Liver (tissue), 9 donors: ENCODE measurements around the gene RAB15. TPM values are rescaled to one million over a fixed set of nuclear protein-coding genes. Genes with fewer than 3 reads are reported as not detected.

Experiments
- DNase-seq: peaks from one replicate; pipeline ENCODE4 v3.0.0-alpha.2; 2017; ENCODE audit warnings: low spot score
- H3K27ac ChIP-seq, 2 donors: one replicate each; pipeline ENCODE4 v1.7.0; 2013; ENCODE audit warnings: inconsistent platforms in 2 of 2, low read length in 2 of 2, control low read depth in 1 of 2, low read depth in 1 of 2, mild to moderate bottlenecking in 1 of 2
- H3K27me3 ChIP-seq, 4 donors: one replicate each; pipeline versions ENCODE4 v1.6.1 to v1.7.0; 2013; ENCODE audit warnings: low read length in 3 of 4, inconsistent platforms in 1 of 4, mild to moderate bottlenecking in 1 of 4, moderate library complexity in 1 of 4; ENCODE audit not compliant: control insufficient read depth in 4 of 4, insufficient read depth in 4 of 4
- H3K36me3 ChIP-seq, 4 donors: one replicate each; pipeline versions ENCODE4 v1.6.1 to v1.7.0; 2013; ENCODE audit warnings: low read length in 3 of 4, mild to moderate bottlenecking in 3 of 4, low read depth in 1 of 4, moderate library complexity in 1 of 4; ENCODE audit not compliant: control insufficient read depth in 4 of 4, insufficient read depth in 3 of 4
- H3K4me1 ChIP-seq, 4 donors: one replicate each; pipeline versions ENCODE4 v1.6.1 to v1.7.0; 2013; ENCODE audit warnings: low read length in 3 of 4, mild to moderate bottlenecking in 3 of 4, moderate library complexity in 1 of 4; ENCODE audit not compliant: control insufficient read depth in 4 of 4, insufficient read depth in 4 of 4
- H3K4me3 ChIP-seq, 3 donors: one replicate each; pipeline versions ENCODE4 v1.6.1 to v1.7.0; 2013; ENCODE audit warnings: low read length in 3 of 3, control low read depth in 1 of 3, low read depth in 1 of 3, mild to moderate bottlenecking in 1 of 3
- H3K9ac ChIP-seq, 2 donors: one replicate each; pipeline ENCODE4 v1.7.0; 2013; ENCODE audit warnings: low read length in 2 of 2, mild to moderate bottlenecking in 2 of 2, moderate library complexity in 2 of 2, control low read depth in 1 of 2, low read depth in 1 of 2
- H3K9me3 ChIP-seq, 4 donors: one replicate each; pipeline versions ENCODE4 v1.6.1 to v1.7.0; 2013; ENCODE audit warnings: low read length in 3 of 4; ENCODE audit not compliant: control insufficient read depth in 4 of 4
- CTCF ChIP-seq: fragments of 150-350 bp; IDR thresholded peaks from 2 replicates; pipeline ENCODE4 v1.5.1; 2017; ENCODE audit warnings: improper control_type of control experiment, low read depth, low read length; ENCODE audit not compliant: missing input control
- FOXA1 ChIP-seq: IDR thresholded peaks from 2 replicates; pipeline ENCODE4 v1.6.1; 2016; ENCODE audit warnings: antibody characterized with exemption
- FOXA2 ChIP-seq: IDR thresholded peaks from 2 replicates; pipeline ENCODE4 v1.6.1; 2016; ENCODE audit warnings: antibody characterized with exemption
- HNF4A ChIP-seq, 2 donors: conservative IDR thresholded peaks; 2 replicates each; pipeline ENCODE4 v1.6.1; 2016; ENCODE audit warnings: antibody characterized with exemption in 2 of 2, mild to moderate bottlenecking in 2 of 2
- HNF4G ChIP-seq: IDR thresholded peaks from 2 replicates; pipeline ENCODE4 v1.6.1; 2016; ENCODE audit warnings: antibody characterized with exemption
- RAD21 ChIP-seq, 2 donors: IDR thresholded peaks; 2 replicates each; pipeline ENCODE4 v1.6.1; 2016; ENCODE audit warnings: antibody characterized with exemption in 2 of 2, mild to moderate bottlenecking in 2 of 2
- REST ChIP-seq: IDR thresholded peaks from 2 replicates; pipeline ENCODE4 v1.6.1; 2016; ENCODE audit warnings: antibody characterized with exemption, mild to moderate bottlenecking
- RXRA ChIP-seq, 2 donors: IDR thresholded peaks; 2 replicates each; pipeline ENCODE4 v1.6.1; 2017 to 2018; ENCODE audit warnings: antibody characterized with exemption in 2 of 2, mild to moderate bottlenecking in 1 of 2
- TAF1 ChIP-seq: conservative IDR thresholded peaks from 2 replicates; pipeline ENCODE4 v1.6.1; 2016; ENCODE audit warnings: antibody characterized with exemption, mild to moderate bottlenecking
- WGBS: extraction: QIAGEN DNeasy Blood & Tissue Kit; methylation state at CpG from one replicate; pipeline ENCODE4 v1.1.7; 2013; 5-methylcytosine and 5-hydroxymethylcytosine counted together
- polyA plus RNA-seq, 2 donors: library from polyadenylated mRNA; stranded (reverse) in 1 of 2; unstranded in 1 of 2; fragments of 200-250 nt in 1 of 2; fragments of >200 nt in 1 of 2; fragmentation: Nextera tagmentation in 1 of 2; extraction: Ambion mirVana in 1 of 2; gene quantifications; one replicate each; pipeline versions ENCODE4 v1.2.1 to v1.2.3, GENCODE V29; 2013 to 2015
- total RNA-seq, 2 donors: library from RNA; depleted of rRNA; stranded (reverse); fragments of >200 nt; gene quantifications; one replicate each; pipeline ENCODE4 v1.2.3, GENCODE V29; 2014
- donor health status: healthy.
- donor health status: healthy.
- donor health status: healthy.
- donor health status: healthy.
- donor health status: healthy.

Gene RAB15
- total and polyA plus RNA-seq, 4 donors, result 5.5 to 18.0 (median 11.1) TPM

- H3K27ac ChIP-seq, result no peak overlapping the region
- H3K9me3 ChIP-seq, result no peaks in the 10 kb centered on the region
- H3K4me1 ChIP-seq, result peaks cover 1 to 19% (median 12%) of the 10 kb centered on the region in 4 donors
- no peak overlapping the region for H3K4me3 ChIP-seq
- H3K27me3 ChIP-seq, result no peaks in the 10 kb centered on the region
- peaks cover 6 to 39% (median 27%) of the 10 kb centered on the region in 4 donors for H3K36me3 ChIP-seq
- 86% methylated on average over 7 of the region's 7 CpGs for WGBS
- TF ChIP-seq HNF4A (conservative IDR thresholded peaks at IDR 0.05) (no peak), CTCF (no peak), REST (no peak), HNF4G (no peak), RAD21 (IDR thresholded peaks at IDR 0.05) (no peak), FOXA1 (no peak), RXRA (IDR thresholded peaks at IDR 0.05) (no peak), TAF1 (no peak)
- DNase-seq, result no peak
- H3K9ac ChIP-seq, result no peak overlapping the region
Measured at GRCh38 chr14:64928239-64929013, 43.7 kb downstream of the RAB15 start.

GRCh38 chr14:64927031-64927430 lies 45.1 kb downstream of the RAB15 start:
- 80% methylated on average over 3 of the region's 3 CpGs for WGBS
- Histone ChIP-seq H3K4me1 (peaks cover 1 to 15% (median 11%) of the 10 kb centered on the region in 4 donors), H3K27ac (no peak overlapping the region), H3K27me3 (no peaks in the 10 kb centered on the region), H3K4me3 (no peak overlapping the region), H3K36me3 (peaks cover 4 to 28% (median 21%) of the 10 kb centered on the region in 4 donors), H3K9ac (no peak overlapping the region), H3K9me3 (no peaks in the 10 kb centered on the region)
- no peak for DNase-seq
- TF ChIP-seq FOXA2, result no peak

GRCh38 chr14:64926398-64926995 lies 45.6 kb downstream of the RAB15 start:
- H3K36me3 ChIP-seq, result peaks cover 4 to 27% (median 21%) of the 10 kb centered on the region in 4 donors
- peaks cover 0 to 11% (median 7%) of the 10 kb centered on the region in 4 donors for H3K4me1 ChIP-seq
- 87% methylated on average over 4 of the region's 4 CpGs for WGBS
- no peak for DNase-seq
- TF ChIP-seq CTCF, result no peak
- H3K27me3 ChIP-seq, result no peaks in the 10 kb centered on the region
- H3K9me3 ChIP-seq, result no peaks in the 10 kb centered on the region
- H3K27ac ChIP-seq, result no peak overlapping the region
- H3K9ac ChIP-seq, result no peak overlapping the region
- no peak overlapping the region for H3K4me3 ChIP-seq
